ENCODE measurements around the gene LRIT2. TPM values are rescaled to one million over a fixed set of nuclear protein-coding genes. Genes with fewer than 3 reads are reported as not detected.

The LRIT2 gene
- total RNA-seq, 1 experiment from 2014 or later: not detected

GRCh38 chr10:84205049-84205852 lies 20.1 kb downstream of the LRIT2 start:
- Histone ChIP-seq H3K4ac (ENCODE audit: low read depth, low read length) (no peak overlapping the region), H3K9me3 (ENCODE audit: control insufficient read depth, low read depth, low read length) (no peaks in the 10 kb centered on the region), H3K23ac (ENCODE audit: insufficient read length, low read depth, low read length) (no peak overlapping the region), H4K91ac (ENCODE audit: insufficient read length, low read depth, low read length) (no peak overlapping the region), H3K79me2 (ENCODE audit: insufficient read depth, low read length) (no peaks in the 10 kb centered on the region), H3K56ac (ENCODE audit: insufficient read length, low read depth, low read length) (no peak overlapping the region), H2BK5ac (ENCODE audit: insufficient read length, low read length) (no peak overlapping the region), H2AFZ (ENCODE audit: low read length) (no peak overlapping the region), H4K20me1 (ENCODE audit: control insufficient read depth, insufficient read depth, insufficient read length) (no peaks in the 10 kb centered on the region), H4K5ac (ENCODE audit: insufficient read length, low read depth, low read length) (no peak overlapping the region), H2AK5ac (ENCODE audit: insufficient read length, low read length) (no peak overlapping the region), H3T11ph (ENCODE audit: low read length) (no peak overlapping the region), H2BK120ac (ENCODE audit: low read depth, low read length, poor library complexity, severe bottlenecking) (no peak overlapping the region), H2BK12ac (ENCODE audit: insufficient read length, low read depth, low read length) (no peak overlapping the region), H3K4me1 (ENCODE audit: insufficient read depth, low read length) (no peaks in the 10 kb centered on the region), H3K27me3 (ENCODE audit: insufficient read depth, low read length) (no peaks in the 10 kb centered on the region), H4K8ac (replicated peaks; ENCODE audit: insufficient read length, low read depth, low read length) (no peak overlapping the region), H3K79me1 (ENCODE audit: insufficient read depth, low read depth, low read length, poor library complexity, severe bottlenecking) (no peaks in the 10 kb centered on the region), H3K23me2 (ENCODE audit: insufficient read length, low read depth, low read length, poor library complexity, severe bottlenecking) (no peaks in the 10 kb centered on the region), H3K27ac (ENCODE audit: insufficient read length, low read depth, low read length) (no peak overlapping the region), H3K4me2 (ENCODE audit: insufficient read depth, insufficient read length, low read length) (no peak overlapping the region), H3K14ac (ENCODE audit: insufficient read depth, low read length) (no peak overlapping the region), H3K9ac (ENCODE audit: extremely low read depth, insufficient read length, low read length) (no peak overlapping the region), H3K18ac (ENCODE audit: insufficient read length, low read depth, low read length) (no peak overlapping the region), H2BK15ac (ENCODE audit: low read depth, low read length) (no peak overlapping the region), H2BK20ac (ENCODE audit: low read depth, low read length, poor library complexity, severe bottlenecking) (no peak overlapping the region)
- WGBS (ENCODE audit: extremely low coverage, insufficient read length, low lambda C conversion rate): no CpG with 5 or more reads among the region's 8 CpGs
- H3K36me3 Mint-ChIP-seq (ENCODE audit: insufficient read depth in 1 of 3, low read depth in 3 of 3): no peaks in the 10 kb centered on the region
- TF ChIP-seq CTCF (conservative IDR thresholded peaks at IDR 0.05): peak; percentile 88
- no peak overlapping the region; a peak in 1 of 5 replicates for H3K4me3 Mint-ChIP-seq
- no peaks in the 10 kb centered on the region for H3K9me3 Mint-ChIP-seq
- H3K4me1 Mint-ChIP-seq: no peaks in the 10 kb centered on the region
- H3K27ac Mint-ChIP-seq: peak overlapping the region in 1 of 3 experiments; percentile 66; a peak in 1 of 7 replicates
- peak; percentile 69 for DNase-seq
- peaks cover 3% of the 10 kb centered on the region; the same call in 1 of the 2 replicates for H3K27me3 Mint-ChIP-seq (ENCODE audit: low read depth)

Measured in H9 (cell line).